Measurements from ENCODE around the gene HMGXB4.

GRCh38 chr22:35208003-35208402, 49.3 kb upstream of the HMGXB4 start:
- TF ChIP-seq CTCF (IDR thresholded peaks at IDR 0.05): no peak
- TF ChIP-seq POLR2A (IDR thresholded peaks at IDR 0.05): no peak

Measured in testis (tissue), 2 donors.